Breast epithelium (tissue), 3 donors: ENCODE data around the gene ADAMTS17.

Source experiments
- POLR2A ChIP-seq: fragments of 450-650 bp; IDR thresholded peaks from one replicate; pipeline ENCODE4 v1.6.1; 2016; ENCODE audit warnings: antibody characterized with exemption, mild to moderate bottlenecking, moderate library complexity
- TF ChIP-seq, protein P1 (sequence below), 3 donors: fragments of 450-650 bp; IDR thresholded peaks; one replicate each; pipeline ENCODE4 v1.5.1; 2016 to 2017; ENCODE audit warnings: antibody characterized with exemption in 3 of 3, mild to moderate bottlenecking in 3 of 3, moderate library complexity in 3 of 3

DNA sequence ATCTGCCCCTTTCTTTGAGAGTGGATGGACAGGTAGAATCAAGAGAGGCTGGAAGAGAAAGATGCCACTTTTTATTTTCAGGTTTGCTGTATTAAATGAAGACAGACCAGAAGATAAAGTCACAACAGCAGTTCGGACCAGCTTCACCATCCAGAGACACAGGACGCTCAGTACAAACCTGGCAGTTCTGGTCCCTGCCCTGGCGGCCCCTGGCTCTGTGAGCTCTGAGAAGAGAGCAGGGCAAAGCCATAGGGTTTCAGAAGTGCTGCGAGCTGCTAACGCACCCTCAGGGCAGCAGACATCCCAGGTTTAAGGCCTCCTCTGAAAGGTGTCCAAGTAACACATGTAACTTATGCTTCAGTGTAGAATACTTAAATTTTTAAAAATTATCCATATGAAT is 216.8 kb downstream of the ADAMTS17 start:
- TF ChIP-seq, protein P1, sequence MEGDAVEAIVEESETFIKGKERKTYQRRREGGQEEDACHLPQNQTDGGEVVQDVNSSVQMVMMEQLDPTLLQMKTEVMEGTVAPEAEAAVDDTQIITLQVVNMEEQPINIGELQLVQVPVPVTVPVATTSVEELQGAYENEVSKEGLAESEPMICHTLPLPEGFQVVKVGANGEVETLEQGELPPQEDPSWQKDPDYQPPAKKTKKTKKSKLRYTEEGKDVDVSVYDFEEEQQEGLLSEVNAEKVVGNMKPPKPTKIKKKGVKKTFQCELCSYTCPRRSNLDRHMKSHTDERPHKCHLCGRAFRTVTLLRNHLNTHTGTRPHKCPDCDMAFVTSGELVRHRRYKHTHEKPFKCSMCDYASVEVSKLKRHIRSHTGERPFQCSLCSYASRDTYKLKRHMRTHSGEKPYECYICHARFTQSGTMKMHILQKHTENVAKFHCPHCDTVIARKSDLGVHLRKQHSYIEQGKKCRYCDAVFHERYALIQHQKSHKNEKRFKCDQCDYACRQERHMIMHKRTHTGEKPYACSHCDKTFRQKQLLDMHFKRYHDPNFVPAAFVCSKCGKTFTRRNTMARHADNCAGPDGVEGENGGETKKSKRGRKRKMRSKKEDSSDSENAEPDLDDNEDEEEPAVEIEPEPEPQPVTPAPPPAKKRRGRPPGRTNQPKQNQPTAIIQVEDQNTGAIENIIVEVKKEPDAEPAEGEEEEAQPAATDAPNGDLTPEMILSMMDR (IDR thresholded peaks at IDR 0.05): no peak
- no peak for TF ChIP-seq POLR2A
